Pulmonary artery endothelial cell (primary cell): ENCODE results near the gene PPIA. TPM values are rescaled to one million over a fixed set of nuclear protein-coding genes. Genes with fewer than 3 reads are reported as not detected.
"Not testable (repeated sequence)": the region's sequence is repeated elsewhere in the genome, so short reads cannot be mapped to it uniquely, and the experiment has no call there.

Source experiments
- DNase-seq: peaks from one replicate; pipeline ENCODE4 v3.0.0-alpha.2; 2011; ENCODE audit warnings: low read depth, low spot score
- total RNA-seq: library from RNA; depleted of rRNA; stranded (reverse); fragments of >200 nt; gene quantifications from 2 replicates; pipeline ENCODE4 v1.2.3, GENCODE V29; 2014

Gene PPIA
- total RNA-seq, 1 donor from 2014 or later, result 2,554 TPM

GRCh38 chr7:44827567-44827966, 31.1 kb downstream of the PPIA start:
- no peak for DNase-seq

- no peak for DNase-seq
Measured at GRCh38 chr7:44838751-44839150, 42.3 kb downstream of the PPIA start.

GRCh38 chr7:44842675-44843074, 46.2 kb downstream of the PPIA start:
- not testable (repeated sequence) for DNase-seq

- DNase-seq, result not testable (repeated sequence)
Measured at GRCh38 chr7:44843440-44843839, 47.0 kb downstream of the PPIA start.

- DNase-seq, result no peak
Measured at GRCh38 chr7:44845451-44845850, 49.0 kb downstream of the PPIA start.

GRCh38 chr7:44846390-44846789, 49.9 kb downstream of the PPIA start:
- not testable (repeated sequence) for DNase-seq

GRCh38 chr7:44846816-44847508, 50.5 kb downstream of the PPIA start:
- DNase-seq, result no peak

- peak; percentile 57 for DNase-seq
Measured at GRCh38 chr7:44847509-44847919, 51.0 kb downstream of the PPIA start.

GRCh38 chr7:44847920-44848634, 51.6 kb downstream of the PPIA start, which contains the start of gene H2AZ2:
H2AZ2 (minus strand) TSS chr7:44848087; CDS start chr7:44847971, 116 bp downstream.
- DNase-seq, result peak; percentile 99

GRCh38 chr7:44849259-44849884, 52.9 kb downstream of the PPIA start:
- DNase-seq, result no peak

- DNase-seq, result no peak
Measured at GRCh38 chr7:44849885-44850544, 53.5 kb downstream of the PPIA start.

- no peak for DNase-seq
Measured at GRCh38 chr7:44852590-44852989, 56.1 kb downstream of the PPIA start.

Other genes starting within 250 kb of the PPIA start
- 68.5 and 73.3 TPM in 2 replicates for gene DDX56, start 222.8 kb upstream of the PPIA start, total RNA-seq
- 66.6 and 72.4 TPM in 2 replicates for gene TMED4, start 214.4 kb upstream of the PPIA start, total RNA-seq
- gene OGDH, start 190.1 kb upstream of the PPIA start, total RNA-seq, result 49.6 and 94.1 TPM in 2 replicates
- 10.3 and 10.9 TPM in 2 replicates for gene ZMIZ2, start 47.8 kb upstream of the PPIA start, total RNA-seq
- 234 and 260 TPM in 2 replicates for gene H2AZ2, start 51.4 kb downstream of the PPIA start, total RNA-seq
- gene PURB, start 88.8 kb downstream of the PPIA start, total RNA-seq, result 19.8 and 22.6 TPM in 2 replicates
- 0.11 and 0.13 TPM in 2 replicates for gene MYO1G, start 182.3 kb downstream of the PPIA start, total RNA-seq
- 74.8 and 81.1 TPM in 2 replicates for gene CCM2, start 203.5 kb downstream of the PPIA start, total RNA-seq